ENCODE data around the gene NOS1AP. TPM values are rescaled to one million over a fixed set of nuclear protein-coding genes. Genes with fewer than 3 reads are reported as not detected.

NOS1AP gene
- total RNA-seq, 4 donors from 2014 or later: 8.5 to 34.8 (median 14.1) TPM

GRCh38 chr1:162302306-162303003 is 233.0 kb downstream of the NOS1AP start:
- in situ Hi-C loops (cut with MboI; ENCODE audit: low pct_ligation_motif_present in 1 of 4, low pct_unique_long_range_greater_than_20kb in 1 of 4, low sequenced_read_pairs in 3 of 4): no loop called here
- H3K36me3 ChIP-seq: no peaks in the 10 kb centered on the region
- H3K27me3 ChIP-seq: no peaks in the 10 kb centered on the region
- H3K27ac ChIP-seq: no peak overlapping the region
- H3K4me1 ChIP-seq: no peaks in the 10 kb centered on the region
- intact Hi-C loops (cut with DNase I; ENCODE audit: low total_unique reads): no loop called here
- no peak for DNase-seq
- no peak for TF ChIP-seq EP300 (IDR thresholded peaks at IDR 0.05; ENCODE audit: low read depth)
- TF ChIP-seq POLR2AphosphoS5 (IDR thresholded peaks at IDR 0.05): no peak
- no peak for TF ChIP-seq CTCF (IDR thresholded peaks at IDR 0.05)
- no peak for TF ChIP-seq POLR2A (IDR thresholded peaks at IDR 0.05)
- H3K9me3 ChIP-seq: no peaks in the 10 kb centered on the region
- WGBS, 2 donors (ENCODE audit: low coverage in 1 of 2): 88 to 91% methylated on average over 3 of the region's 3 CpGs
- H3K4me3 ChIP-seq: no peak overlapping the region

- no peak for DNase-seq
- Histone ChIP-seq H3K4me3 (no peak overlapping the region), H3K27ac (no peak overlapping the region), H3K9me3 (no peaks in the 10 kb centered on the region), H3K36me3 (no peaks in the 10 kb centered on the region), H3K27me3 (no peaks in the 10 kb centered on the region), H3K4me1 (no peaks in the 10 kb centered on the region)
- in situ Hi-C loops (cut with MboI; ENCODE audit: low pct_ligation_motif_present in 1 of 4, low pct_unique_long_range_greater_than_20kb in 1 of 4, low sequenced_read_pairs in 3 of 4): no loop called here
- WGBS, 2 donors (ENCODE audit: low coverage in 1 of 2): 83 to 92% methylated on average over 3 of the region's 3 CpGs
- intact Hi-C loops (cut with DNase I; ENCODE audit: low total_unique reads): no loop called here
- TF ChIP-seq POLR2A (IDR thresholded peaks at IDR 0.05) (no peak), CTCF (IDR thresholded peaks at IDR 0.05) (no peak)
Observed at GRCh38 chr1:162303004-162303344, 233.5 kb downstream of the NOS1AP start.

GRCh38 chr1:162304736-162305135 is 235.2 kb downstream of the NOS1AP start:
- in situ Hi-C loops (cut with MboI; ENCODE audit: low pct_ligation_motif_present in 1 of 4, low pct_unique_long_range_greater_than_20kb in 1 of 4, low sequenced_read_pairs in 3 of 4) (no loop called here), intact Hi-C loops (cut with DNase I; ENCODE audit: low total_unique reads) (no loop called here)
- WGBS, 2 donors (ENCODE audit: low coverage in 1 of 2): 87 to 91% methylated on average over 2 of the region's 2 CpGs
- DNase-seq: no peak
- Histone ChIP-seq H3K27ac (no peak overlapping the region), H3K4me3 (no peak overlapping the region), H3K9me3 (no peaks in the 10 kb centered on the region), H3K4me1 (no peaks in the 10 kb centered on the region), H3K36me3 (no peaks in the 10 kb centered on the region), H3K27me3 (no peaks in the 10 kb centered on the region)
- no peak for TF ChIP-seq POLR2A (IDR thresholded peaks at IDR 0.05)
- TF ChIP-seq EP300 (IDR thresholded peaks at IDR 0.05; ENCODE audit: low read depth): no peak
- TF ChIP-seq CTCF (IDR thresholded peaks at IDR 0.05): no peak
- TF ChIP-seq POLR2AphosphoS5 (IDR thresholded peaks at IDR 0.05): no peak

- no peaks in the 10 kb centered on the region for H3K9me3 ChIP-seq
- TF ChIP-seq CTCF (IDR thresholded peaks at IDR 0.05): no peak
- TF ChIP-seq POLR2A (IDR thresholded peaks at IDR 0.05): no peak
- no peak for TF ChIP-seq EP300 (IDR thresholded peaks at IDR 0.05; ENCODE audit: low read depth)
- TF ChIP-seq POLR2AphosphoS5 (IDR thresholded peaks at IDR 0.05): no peak
- H3K36me3 ChIP-seq: no peaks in the 10 kb centered on the region
- H3K27me3 ChIP-seq: no peaks in the 10 kb centered on the region
- H3K27ac ChIP-seq: no peak overlapping the region
- in situ Hi-C loops (cut with MboI; ENCODE audit: low pct_ligation_motif_present in 1 of 4, low pct_unique_long_range_greater_than_20kb in 1 of 4, low sequenced_read_pairs in 3 of 4) (no loop called here), intact Hi-C loops (cut with DNase I; ENCODE audit: low total_unique reads) (no loop called here)
- WGBS, 2 donors (ENCODE audit: low coverage in 1 of 2): 40 to 72% methylated on average over 1 of the region's 1 CpG
- no peak overlapping the region for H3K4me3 ChIP-seq
- no peak for DNase-seq
- H3K4me1 ChIP-seq: no peaks in the 10 kb centered on the region
Observed at GRCh38 chr1:162305969-162306368, 236.5 kb downstream of the NOS1AP start.

Measured in transverse colon (tissue), 4 donors.